ENCODE results near the gene CASP7. TPM values are rescaled to one million over a fixed set of nuclear protein-coding genes. Genes with fewer than 3 reads are reported as not detected.

Gene CASP7
- total RNA-seq, 1 experiment from 2014 or later: 22.7 TPM

GRCh38 chr10:113663908-113664307 lies 15.8 kb upstream of the CASP7 start, which contains the start of gene NRAP:
Gene NRAP, minus strand, starts transcription at chr10:113664041. Its CDS starts 159 bp downstream, at chr10:113663882.
- Mint-ChIP-seq H3K27ac (ENCODE audit: unreplicated experiment) (no peak within 1 kb of the TSS), H3K4me3 (ENCODE audit: low read depth, unreplicated experiment) (no peak within 1 kb of the TSS), H3K36me3 (ENCODE audit: insufficient read depth, unreplicated experiment) (no peaks in the 10 kb centered on the region), H3K4me1 (ENCODE audit: low read depth, unreplicated experiment) (no peaks in the 10 kb centered on the region), H3K27me3 (ENCODE audit: unreplicated experiment) (no peaks in the 10 kb centered on the region), H3K9me3 (ENCODE audit: low read depth, unreplicated experiment) (no peaks in the 10 kb centered on the region)
- CTCF ChIA-PET: interaction anchor here (0.5 kb wide), 1 partner anchor 118 kb away, joined by 4 read pairs; no protein-coding TSS in a partner anchor
- no peak for TF ChIP-seq CTCF (IDR thresholded peaks at IDR 0.05; ENCODE audit: unreplicated experiment)
- intact Hi-C loops (cut with micrococcal nuclease; ENCODE audit: unreplicated experiment): no loop called here
- no peak for DNase-seq
- no TSS peak for BruUV-seq (replicated peaks)

DNA sequence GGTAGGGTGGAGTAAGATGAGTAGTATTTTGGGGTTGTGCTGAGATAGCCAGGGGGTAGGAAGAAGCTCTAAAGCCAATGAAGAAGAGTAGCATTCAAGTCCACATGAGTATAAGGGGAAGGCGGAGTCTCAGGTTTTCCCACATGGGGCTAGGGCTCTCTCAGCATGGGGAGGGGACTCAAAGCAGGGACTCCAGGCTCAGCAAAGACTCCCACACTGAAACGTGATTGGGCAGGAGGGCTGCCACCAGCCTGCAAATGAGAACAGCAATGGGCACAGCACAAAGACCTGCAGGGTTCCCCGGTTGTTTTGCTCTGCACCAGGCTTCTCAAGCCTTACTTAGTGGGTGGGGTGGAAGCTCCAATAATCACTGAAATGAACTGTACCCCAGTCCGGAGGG lies 14.4 kb upstream of the CASP7 start:
- CTCF ChIA-PET: no interaction called here
- DNase-seq: no peak
- Mint-ChIP-seq H3K27ac (ENCODE audit: unreplicated experiment) (no peak overlapping the region), H3K4me3 (ENCODE audit: low read depth, unreplicated experiment) (no peak overlapping the region), H3K9me3 (ENCODE audit: low read depth, unreplicated experiment) (no peaks in the 10 kb centered on the region), H3K36me3 (ENCODE audit: insufficient read depth, unreplicated experiment) (no peaks in the 10 kb centered on the region), H3K27me3 (ENCODE audit: unreplicated experiment) (no peaks in the 10 kb centered on the region), H3K4me1 (ENCODE audit: low read depth, unreplicated experiment) (no peaks in the 10 kb centered on the region)
- no TSS peak for BruUV-seq (replicated peaks)
- TF ChIP-seq CTCF (IDR thresholded peaks at IDR 0.05; ENCODE audit: unreplicated experiment): no peak
- intact Hi-C loops (cut with micrococcal nuclease; ENCODE audit: unreplicated experiment): no loop called here

- no peaks in the 10 kb centered on the region for H3K9me3 Mint-ChIP-seq (ENCODE audit: low read depth, unreplicated experiment)
- H3K4me3 Mint-ChIP-seq (ENCODE audit: low read depth, unreplicated experiment): no peak overlapping the region
- no peak for TF ChIP-seq CTCF (IDR thresholded peaks at IDR 0.05; ENCODE audit: unreplicated experiment)
- H3K36me3 Mint-ChIP-seq (ENCODE audit: insufficient read depth, unreplicated experiment): no peaks in the 10 kb centered on the region
- intact Hi-C loops (cut with micrococcal nuclease; ENCODE audit: unreplicated experiment): no loop called here
- peaks cover 5% of the 10 kb centered on the region for H3K27me3 Mint-ChIP-seq (ENCODE audit: unreplicated experiment)
- no peaks in the 10 kb centered on the region for H3K4me1 Mint-ChIP-seq (ENCODE audit: low read depth, unreplicated experiment)
- H3K27ac Mint-ChIP-seq (ENCODE audit: unreplicated experiment): no peak overlapping the region
- DNase-seq: peak; percentile 16
- no TSS peak for BruUV-seq (replicated peaks)
- CTCF ChIA-PET: no interaction called here
Observed at GRCh38 chr10:113665806-113666354, 13.8 kb upstream of the CASP7 start.

DNA sequence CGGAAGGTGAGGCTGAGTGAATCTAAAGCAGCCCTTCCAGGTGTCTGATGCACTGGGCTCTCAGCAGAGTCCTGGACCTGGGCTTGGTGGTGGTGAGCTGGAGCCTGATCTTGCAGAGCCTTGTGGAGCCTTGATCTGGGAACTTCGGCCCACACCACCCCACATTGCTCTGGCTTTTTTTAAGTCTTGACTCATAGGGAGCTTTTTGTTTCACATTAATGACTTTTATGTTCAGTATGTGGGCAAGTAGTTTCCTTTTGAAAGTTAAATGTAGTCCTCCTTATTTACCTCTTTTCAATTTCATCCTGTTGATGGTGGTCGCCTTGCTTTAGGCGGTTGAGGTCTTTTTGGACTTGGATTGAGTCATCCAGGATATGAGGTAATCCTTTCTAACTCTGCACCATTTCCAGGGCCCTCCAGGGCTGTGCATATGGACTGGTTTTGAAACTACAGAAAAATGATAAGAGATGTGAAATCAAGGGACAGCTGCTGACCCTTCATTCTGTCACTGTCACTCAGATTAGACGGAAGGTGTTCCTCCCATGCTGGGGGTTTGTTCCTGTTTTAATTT lies 12.9 kb upstream of the CASP7 start:
- no peak for TF ChIP-seq CTCF (IDR thresholded peaks at IDR 0.05; ENCODE audit: unreplicated experiment)
- BruUV-seq (replicated peaks): no TSS peak
- CTCF ChIA-PET: no interaction called here
- no peaks in the 10 kb centered on the region for H3K9me3 Mint-ChIP-seq (ENCODE audit: low read depth, unreplicated experiment)
- H3K27ac Mint-ChIP-seq (ENCODE audit: unreplicated experiment): no peak overlapping the region
- DNase-seq: no peak
- peaks cover 14% of the 10 kb centered on the region for H3K27me3 Mint-ChIP-seq (ENCODE audit: unreplicated experiment)
- intact Hi-C loops (cut with micrococcal nuclease; ENCODE audit: unreplicated experiment): no loop called here
- no peak overlapping the region for H3K4me3 Mint-ChIP-seq (ENCODE audit: low read depth, unreplicated experiment)
- no peaks in the 10 kb centered on the region for H3K4me1 Mint-ChIP-seq (ENCODE audit: low read depth, unreplicated experiment)
- H3K36me3 Mint-ChIP-seq (ENCODE audit: insufficient read depth, unreplicated experiment): no peaks in the 10 kb centered on the region
